Transverse colon (tissue), 4 donors: ENCODE measurements around the gene MAN2B1. TPM values are rescaled to one million over a fixed set of nuclear protein-coding genes. Genes with fewer than 3 reads are reported as not detected.

ENCODE experiments used
- DNase-seq: peaks from one replicate; pipeline ENCODE4 v3.0.0-alpha.2; 2019
- H3K27ac ChIP-seq, 4 donors: fragments of 200-600 bp; sonication (generic); 2 replicates each; pipeline ENCODE4 v1.5.1; 2016 to 2018; ENCODE audit warnings: inconsistent platforms in 4 of 4
- H3K27me3 ChIP-seq: fragments of 200-600 bp; sonication (generic); 2 replicates; pipeline ENCODE4 v1.5.1; 2017; ENCODE audit warnings: inconsistent platforms
- H3K36me3 ChIP-seq, 4 donors: fragments of 200-600 bp; sonication (generic); 2 replicates each; pipeline ENCODE4 v1.5.1; 2017 to 2019; ENCODE audit warnings: inconsistent platforms in 4 of 4
- H3K4me1 ChIP-seq, 4 donors: fragments of 200-600 bp; sonication (generic); 2 replicates each; pipeline ENCODE4 v1.5.1; 2017 to 2020; ENCODE audit warnings: inconsistent platforms in 4 of 4
- H3K4me3 ChIP-seq, 4 donors: fragments of 200-600 bp; sonication (generic); 1 replicate in 1 of 4; 2 replicates in 3 of 4; pipeline versions ENCODE4 v1.5.1 to v1.6.1; 2017 to 2019; ENCODE audit warnings: inconsistent platforms in 4 of 4
- H3K9me3 ChIP-seq, 2 donors: fragments of 200-600 bp; sonication (generic); 2 replicates each; pipeline ENCODE4 v1.5.1; 2017 to 2019; ENCODE audit warnings: inconsistent platforms in 2 of 2
- CTCF ChIP-seq, 5 experiments: fragments of 200-600 bp in 3 of 5; fragments of 450-650 bp in 2 of 5; sonication (generic) in 3 of 5; IDR thresholded peaks; 1 replicate in 2 of 5; 2 replicates in 3 of 5; pipeline ENCODE4 v1.5.1; 2016 to 2017; ENCODE audit warnings: antibody characterized with exemption in 5 of 5, inconsistent platforms in 3 of 5, mild to moderate bottlenecking in 2 of 5, moderate library complexity in 1 of 5
- EP300 ChIP-seq: sonication (generic); formaldehyde crosslinking; IDR thresholded peaks from one replicate; pipeline ENCODE4 v1.6.1; 2017; ENCODE audit warnings: antibody characterized with exemption, low read depth
- POLR2A ChIP-seq: fragments of 450-650 bp; IDR thresholded peaks from one replicate; pipeline ENCODE4 v1.6.1; 2016; ENCODE audit warnings: antibody characterized with exemption, mild to moderate bottlenecking, moderate library complexity
- POLR2AphosphoS5 ChIP-seq, 3 donors: sonication (generic); formaldehyde crosslinking; IDR thresholded peaks; one replicate each; pipeline ENCODE4 v1.6.1; 2016; ENCODE audit warnings: antibody characterized with exemption in 3 of 3
- WGBS, 2 donors: methylation state at CpG; one replicate each; pipeline ENCODE4 v1.1.5; 2018; ENCODE audit warnings: low coverage in 1 of 2; 5-methylcytosine and 5-hydroxymethylcytosine counted together
- in situ Hi-C, 4 donors: fragments of 200-750 bp; cut with MboI; loops; one replicate each; pipeline versions ENCODE4 v1.15.0 to v1.15.1; 2017; ENCODE audit warnings: low sequenced_read_pairs in 3 of 4, low pct_ligation_motif_present in 1 of 4, low pct_unique_long_range_greater_than_20kb in 1 of 4
- intact Hi-C: fragments of 100-400 bp; cut with DNase I; formaldehyde crosslinking; loops from one replicate; pipeline ENCODE4 v1.15.1; 2023; ENCODE audit warnings: low total_unique reads
- small RNA-seq, 4 donors: library from RNA; depleted of rRNA; stranded (forward); fragments of <200 nt; gene quantifications; one replicate each; pipeline ENCODE3, GENCODE V24; 2016
- total RNA-seq, 4 donors: library from RNA; depleted of rRNA; stranded (reverse); fragments of >200 nt; gene quantifications; one replicate each; pipeline ENCODE4 v1.1.0, GENCODE V29; 2016

The MAN2B1 gene
- total RNA-seq, 4 donors from 2014 or later: 52.4 to 272 (median 70.1) TPM

- Histone ChIP-seq H3K4me3 (no peak overlapping the region), H3K36me3 (peaks cover 0 to 11% (median 3%) of the 10 kb centered on the region in 4 donors), H3K27ac (no peak overlapping the region), H3K9me3 (no peaks in the 10 kb centered on the region), H3K27me3 (no peaks in the 10 kb centered on the region), H3K4me1 (peaks cover 0 to 14% (median 9%) of the 10 kb centered on the region in 4 donors)
- in situ Hi-C loops (no loop called here), intact Hi-C loops (no loop called here)
- 93 to 100% methylated on average over 1 of the region's 1 CpG for WGBS, 2 donors
- no peak for DNase-seq
- TF ChIP-seq POLR2A: no peak
- TF ChIP-seq CTCF (IDR thresholded peaks at IDR 0.05): no peak
- TF ChIP-seq POLR2AphosphoS5 (IDR thresholded peaks at IDR 0.05): no peak
- TF ChIP-seq EP300: no peak
Observed at GRCh38 chr19:12606796-12607195, 59.7 kb downstream of the MAN2B1 start.

GRCh38 chr19:12603714-12604113 lies 62.8 kb downstream of the MAN2B1 start:
- DNase-seq: peak; percentile 17
- 100% methylated on average over 1 of the region's 1 CpG; no CpG with 5 or more reads in 1 of the 2 donors for WGBS, 2 donors
- no peaks in the 10 kb centered on the region for H3K4me1 ChIP-seq
- TF ChIP-seq POLR2A: no peak
- no peak for TF ChIP-seq POLR2AphosphoS5 (IDR thresholded peaks at IDR 0.05)
- TF ChIP-seq CTCF (IDR thresholded peaks at IDR 0.05): no peak
- TF ChIP-seq EP300: no peak
- H3K27ac ChIP-seq: no peak overlapping the region
- no peak overlapping the region for H3K4me3 ChIP-seq
- in situ Hi-C loops (no loop called here), intact Hi-C loops (no loop called here)
- no peaks in the 10 kb centered on the region for H3K9me3 ChIP-seq
- no peaks in the 10 kb centered on the region for H3K27me3 ChIP-seq
- H3K36me3 ChIP-seq: peaks cover 0 to 11% (median 3%) of the 10 kb centered on the region in 4 donors

GRCh38 chr19:12597594-12597993 lies 68.9 kb downstream of the MAN2B1 start:
- WGBS, 2 donors: 88 to 91% methylated on average over 9 to 11 of the region's 11 CpGs
- no peaks in the 10 kb centered on the region for H3K9me3 ChIP-seq
- no peak for TF ChIP-seq EP300
- TF ChIP-seq POLR2A: no peak
- TF ChIP-seq CTCF (IDR thresholded peaks at IDR 0.05): no peak
- no peak for TF ChIP-seq POLR2AphosphoS5 (IDR thresholded peaks at IDR 0.05)
- H3K27ac ChIP-seq: no peak overlapping the region
- intact Hi-C loops (no loop called here), in situ Hi-C loops (no loop called here)
- no peaks in the 10 kb centered on the region for H3K4me1 ChIP-seq
- no peak overlapping the region for H3K4me3 ChIP-seq
- H3K27me3 ChIP-seq: no peaks in the 10 kb centered on the region
- H3K36me3 ChIP-seq: peaks cover 0 to under 1% (median 0%) of the 10 kb centered on the region in 4 donors
- DNase-seq: no peak

- H3K4me3 ChIP-seq: no peak overlapping the region
- DNase-seq: no peak
- no peaks in the 10 kb centered on the region for H3K4me1 ChIP-seq
- in situ Hi-C loops (no loop called here), intact Hi-C loops (no loop called here)
- H3K36me3 ChIP-seq: no peaks in the 10 kb centered on the region
- no peaks in the 10 kb centered on the region for H3K27me3 ChIP-seq
- no peak overlapping the region for H3K27ac ChIP-seq
- no peaks in the 10 kb centered on the region for H3K9me3 ChIP-seq
- TF ChIP-seq EP300 (no peak), POLR2A (no peak), POLR2AphosphoS5 (IDR thresholded peaks at IDR 0.05) (no peak), CTCF (IDR thresholded peaks at IDR 0.05) (no peak)
- 40 to 89% methylated on average over 1 to 38 of the region's 38 CpGs for WGBS, 2 donors
Observed at GRCh38 chr19:12596927-12597548, 69.5 kb downstream of the MAN2B1 start.

Small RNAs within 50 kb of the gene (small RNA-seq; reads per million reads assigned to genes)
- gene SNORD41: 57.7 to 125 (median 102) reads per million in 4 donors

Other genes with a start within 250 kb of the MAN2B1 start
- 1 to 10 TPM; 1.8 to 8.1 (median 7.0) TPM for gene ZNF443, start 225.7 kb downstream of the MAN2B1 start, total RNA-seq
- 1 to 10 TPM; 1.1 to 4.1 (median 2.2) TPM for gene ZNF709, start 181.9 kb downstream of the MAN2B1 start, total RNA-seq
- gene ZNF564, start 115.3 kb downstream of the MAN2B1 start, total RNA-seq: 10 to 100 TPM; 16.4 to 25.6 (median 19.6) TPM
- 10 to 100 TPM in 2 of 4 donors, 1 to 10 TPM in 2; 6.7 to 54.9 (median 10.8) TPM for gene ZNF490, start 55.9 kb downstream of the MAN2B1 start, total RNA-seq
- gene ZNF791, start 55.8 kb downstream of the MAN2B1 start, total RNA-seq: 10 to 100 TPM; 17.5 to 83.0 (median 24.9) TPM
- gene WDR83, start 65 bp upstream of the MAN2B1 start, total RNA-seq: 10 to 100 TPM in 1 of 4 donors, 1 to 10 TPM in 2, not detected in 1; 7.6 to 36.3 (median 9.4) TPM
- gene DHPS, start 15.1 kb upstream of the MAN2B1 start, total RNA-seq: 100 to 1,000 TPM; 117 to 139 (median 128) TPM
- gene GNG14, start 21.3 kb upstream of the MAN2B1 start, total RNA-seq: not detected
- gene FBXW9, start 29.9 kb upstream of the MAN2B1 start, total RNA-seq: 1 to 10 TPM; 3.2 to 8.1 (median 4.9) TPM
- 100 to 1,000 TPM in 1 of 4 donors, 10 to 100 TPM in 3; 39.2 to 128 (median 62.7) TPM for gene TNPO2, start 57.2 kb upstream of the MAN2B1 start, total RNA-seq
- gene TRIR, start 67.9 kb upstream of the MAN2B1 start, total RNA-seq: 100 to 1,000 TPM; 295 to 760 (median 327) TPM
- 10 to 100 TPM; 18.3 to 75.2 (median 43.6) TPM for gene GET3, start 70.8 kb upstream of the MAN2B1 start, total RNA-seq
- 100 to 1,000 TPM; 121 to 325 (median 141) TPM for gene BEST2, start 85.0 kb upstream of the MAN2B1 start, total RNA-seq
- 100 to 1,000 TPM; 138 to 387 (median 215) TPM for gene HOOK2, start 108.8 kb upstream of the MAN2B1 start, total RNA-seq
- gene JUNB, start 124.7 kb upstream of the MAN2B1 start, total RNA-seq: 100 to 1,000 TPM; 386 to 857 (median 664) TPM
- gene PRDX2, start 135.1 kb upstream of the MAN2B1 start, total RNA-seq: 100 to 1,000 TPM; 172 to 357 (median 198) TPM
- 1 to 10 TPM in 1 of 4 donors, not detected in 3; 1.6 TPM for gene THSD8, start 135.3 kb upstream of the MAN2B1 start, total RNA-seq
- gene RNASEH2A, start 139.8 kb upstream of the MAN2B1 start, total RNA-seq: 10 to 100 TPM in 1 of 4 donors, 1 to 10 TPM in 2, not detected in 1; 2.7 to 17.5 (median 4.0) TPM
- not detected for gene RTBDN, start 167.8 kb upstream of the MAN2B1 start, total RNA-seq
- 1 to 10 TPM in 1 of 4 donors, under 1 TPM in 2, not detected in 1; 0.64 to 2.4 (median 0.82) TPM for gene MAST1, start 171.8 kb upstream of the MAN2B1 start, total RNA-seq
- gene DNASE2, start 214.7 kb upstream of the MAN2B1 start, total RNA-seq: 10 to 100 TPM; 24.6 to 34.4 (median 34.4) TPM
- gene KLF1, start 220.5 kb upstream of the MAN2B1 start, total RNA-seq: under 1 TPM in 1 of 4 donors, not detected in 3; 0.32 TPM
- gene GCDH, start 224.4 kb upstream of the MAN2B1 start, total RNA-seq: 10 to 100 TPM in 3 of 4 donors, 1 to 10 TPM in 1; 1.9 to 43.4 (median 33.2) TPM